Trophoblast cell (in vitro differentiated cells and primary cell): ENCODE data around the gene SRP14. TPM values are rescaled to one million over a fixed set of nuclear protein-coding genes. Genes with fewer than 3 reads are reported as not detected.

Source experiments
- DNase-seq, 2 donors: peaks; one replicate each; pipeline ENCODE4 v3.0.0-alpha.2; 2016
- H2AFZ ChIP-seq: 2 replicates; pipeline ENCODE4 v1.6.1; 2013; ENCODE audit warnings: low read length, moderate library complexity, mild to moderate bottlenecking; ENCODE audit not compliant: insufficient read depth, poor library complexity
- H2AK5ac ChIP-seq: 2 replicates; pipeline ENCODE4 v1.6.1; 2013; ENCODE audit warnings: mild to moderate bottlenecking, low read length
- H2BK120ac ChIP-seq: 2 replicates; pipeline ENCODE4 v1.6.1; 2013; ENCODE audit warnings: low read length, mild to moderate bottlenecking, moderate library complexity; ENCODE audit not compliant: insufficient read depth, poor library complexity
- H2BK12ac ChIP-seq: 2 replicates; pipeline ENCODE4 v1.6.1; 2013; ENCODE audit warnings: mild to moderate bottlenecking, low read length, moderate library complexity
- H2BK5ac ChIP-seq: 2 replicates; pipeline ENCODE4 v1.6.1; 2013; ENCODE audit warnings: low read length, low read depth, moderate library complexity, mild to moderate bottlenecking; ENCODE audit not compliant: poor library complexity
- H3K14ac ChIP-seq: 2 replicates; pipeline ENCODE4 v1.6.1; 2013; ENCODE audit warnings: mild to moderate bottlenecking, low read length
- H3K18ac ChIP-seq: 2 replicates; pipeline ENCODE4 v1.6.1; 2013; ENCODE audit warnings: mild to moderate bottlenecking, low read length
- H3K23ac ChIP-seq: 2 replicates; pipeline ENCODE4 v1.6.1; 2013; ENCODE audit warnings: low read length
- H3K27ac ChIP-seq: 2 replicates; pipeline ENCODE4 v1.5.1; 2013; ENCODE audit warnings: low read depth, mild to moderate bottlenecking, inconsistent platforms, low read length, moderate library complexity
- H3K27me3 ChIP-seq: 2 replicates; pipeline ENCODE4 v1.6.1; 2013; ENCODE audit warnings: inconsistent platforms, mild to moderate bottlenecking, low read length, moderate library complexity; ENCODE audit not compliant: insufficient read depth
- H3K36me3 ChIP-seq, 2 experiments: 1 replicate in 1 of 2; 2 replicates in 1 of 2; pipeline ENCODE4 v1.6.1; 2013; ENCODE audit warnings: low read length in 2 of 2, mild to moderate bottlenecking in 2 of 2, moderate library complexity in 1 of 2; ENCODE audit not compliant: insufficient read depth in 2 of 2, control insufficient read depth in 1 of 2
- H3K4ac ChIP-seq: 2 replicates; pipeline ENCODE4 v1.6.1; 2013; ENCODE audit warnings: low read depth, mild to moderate bottlenecking, low read length, moderate library complexity
- H3K4me1 ChIP-seq, 2 experiments: 1 replicate in 1 of 2; 2 replicates in 1 of 2; pipeline ENCODE4 v1.6.1; 2013; ENCODE audit warnings: low read length in 2 of 2, mild to moderate bottlenecking in 2 of 2, moderate library complexity in 1 of 2; ENCODE audit not compliant: insufficient read depth in 2 of 2, control insufficient read depth in 1 of 2
- H3K4me2 ChIP-seq: 2 replicates; pipeline ENCODE4 v1.6.1; 2013; ENCODE audit warnings: inconsistent platforms, mild to moderate bottlenecking, low read length, moderate library complexity
- H3K4me3 ChIP-seq: 2 replicates; pipeline ENCODE4 v1.5.1; 2013; ENCODE audit warnings: mild to moderate bottlenecking, low read depth, low read length, inconsistent platforms
- H3K79me1 ChIP-seq: one replicate; pipeline ENCODE4 v1.6.1; 2013; ENCODE audit warnings: low read length
- H3K79me2 ChIP-seq: 2 replicates; pipeline ENCODE4 v1.6.1; 2013; ENCODE audit warnings: low read length, mild to moderate bottlenecking; ENCODE audit not compliant: control insufficient read depth, insufficient read depth, poor library complexity
- H3K9ac ChIP-seq: 2 replicates; pipeline ENCODE4 v1.6.1; 2013; ENCODE audit warnings: mild to moderate bottlenecking, low read length
- H3K9me3 ChIP-seq: 2 replicates; pipeline ENCODE4 v1.6.1; 2013; ENCODE audit warnings: low read depth, mild to moderate bottlenecking, control low read depth, inconsistent platforms, low read length; ENCODE audit not compliant: insufficient read depth
- H4K12ac ChIP-seq: 2 replicates; pipeline ENCODE4 v1.6.1; 2013; ENCODE audit warnings: low read depth, mild to moderate bottlenecking, low read length, moderate library complexity
- H4K8ac ChIP-seq: 2 replicates; pipeline ENCODE4 v1.6.1; 2013; ENCODE audit warnings: low read depth, mild to moderate bottlenecking, low read length, moderate library complexity
- H4K91ac ChIP-seq: one replicate; pipeline ENCODE4 v1.6.1; 2013; ENCODE audit warnings: low read depth, mild to moderate bottlenecking, low read length, moderate library complexity
- WGBS: extraction: QIAGEN DNeasy Blood & Tissue Kit; methylation state at CpG from one replicate; pipeline ENCODE4 v1.1.7; 2013; ENCODE audit warnings: missing lambda C conversion rate; ENCODE audit not compliant: insufficient read length, insufficient coverage; ENCODE audit errors: extremely low coverage; 5-methylcytosine and 5-hydroxymethylcytosine counted together
- polyA plus RNA-seq: library from polyadenylated mRNA; stranded (reverse); fragments of 200-250 nt; gene quantifications from 2 replicates; pipeline ENCODE4 v1.2.3, GENCODE V29; 2013

Gene SRP14
- 497 and 515 TPM in 2 replicates for polyA plus RNA-seq

DNA sequence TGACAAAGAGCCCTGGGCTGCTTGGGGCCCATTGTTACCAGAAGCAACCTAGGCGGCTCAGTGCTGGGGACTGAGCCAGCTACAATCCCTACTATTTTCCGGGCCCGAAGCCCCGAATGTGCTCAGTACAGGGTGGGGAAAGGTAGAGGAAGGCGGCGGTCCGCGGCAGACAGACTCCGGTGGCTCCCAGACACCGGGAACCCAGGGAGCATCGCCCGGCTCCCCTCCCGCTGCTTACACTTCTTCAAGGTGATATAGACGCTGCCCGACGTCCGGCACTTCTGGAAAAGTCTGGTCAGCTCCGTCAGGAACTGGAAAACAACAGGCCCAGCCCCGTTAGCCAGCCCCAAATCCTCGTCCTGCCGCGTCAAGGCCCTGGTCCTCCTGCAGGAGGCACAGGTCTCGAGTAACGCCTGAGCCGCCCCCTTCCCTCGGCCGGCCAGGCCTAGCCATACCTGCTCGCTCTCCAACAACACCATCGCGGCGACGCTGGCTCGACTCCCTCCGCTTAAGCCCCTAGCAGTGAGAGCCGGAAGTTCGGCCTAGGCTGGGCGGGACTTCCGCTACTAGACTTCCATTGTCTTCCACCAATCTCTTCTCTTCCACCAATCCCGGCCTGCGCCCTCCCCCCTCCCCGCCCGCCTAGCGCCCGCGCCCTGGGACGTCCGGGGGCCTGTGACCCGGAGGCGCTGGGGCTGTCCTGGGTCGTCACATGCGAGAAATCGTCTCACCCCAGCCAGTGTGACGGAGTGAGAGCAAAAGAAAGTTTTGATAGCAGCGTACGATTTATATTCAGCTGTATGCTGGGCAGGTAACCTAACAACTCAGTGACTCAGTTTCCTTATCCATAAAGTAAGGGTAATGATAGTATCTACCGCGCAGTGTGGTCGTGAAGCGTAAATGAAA is at the start of gene SRP14:
Gene SRP14, minus strand, starts transcription at position 544 of the 906 bp plus-strand sequence. Its CDS starts 65 bp downstream, at position 479.
- H4K8ac ChIP-seq, result peak within 1 kb of the TSS; percentile 82
- H3K27me3 ChIP-seq, result no peaks in the 10 kb centered on the region
- WGBS, result no CpG with 5 or more reads among the region's 59 CpGs
- H3K4me2 ChIP-seq, result peak within 1 kb of the TSS; percentile 84
- peak within 1 kb of the TSS; percentile 71 for H3K14ac ChIP-seq
- H2BK120ac ChIP-seq, result peak within 1 kb of the TSS; percentile 70
- DNase-seq, result peak; percentile 93 to 95
- peak within 1 kb of the TSS; percentile 74 for H3K27ac ChIP-seq
- H3K4me1 ChIP-seq, result peaks cover 0 to 4% of the 10 kb centered on the region in 2 experiments
- H2AK5ac ChIP-seq, result peak within 1 kb of the TSS; percentile 39
- H2BK12ac ChIP-seq, result no peak within 1 kb of the TSS
- H4K91ac ChIP-seq, result peak within 1 kb of the TSS; percentile 47
- H3K79me1 ChIP-seq, result peaks cover 8% of the 10 kb centered on the region
- H3K36me3 ChIP-seq, result peaks cover 7 to 16% of the 10 kb centered on the region in 2 experiments
- peaks cover 10% of the 10 kb centered on the region for H3K79me2 ChIP-seq
- no peaks in the 10 kb centered on the region for H3K9me3 ChIP-seq
- peak within 1 kb of the TSS; percentile 85 for H4K12ac ChIP-seq
- peak within 1 kb of the TSS; percentile 50 for H2AFZ ChIP-seq
- peak within 1 kb of the TSS; percentile 50 for H3K18ac ChIP-seq
- no peak within 1 kb of the TSS for H3K23ac ChIP-seq
- peak within 1 kb of the TSS; percentile 32 for H2BK5ac ChIP-seq
- H3K4ac ChIP-seq, result peak within 1 kb of the TSS; percentile 17
- peak within 1 kb of the TSS; percentile 91 for H3K4me3 ChIP-seq
- peak within 1 kb of the TSS; percentile 90 for H3K9ac ChIP-seq

DNA sequence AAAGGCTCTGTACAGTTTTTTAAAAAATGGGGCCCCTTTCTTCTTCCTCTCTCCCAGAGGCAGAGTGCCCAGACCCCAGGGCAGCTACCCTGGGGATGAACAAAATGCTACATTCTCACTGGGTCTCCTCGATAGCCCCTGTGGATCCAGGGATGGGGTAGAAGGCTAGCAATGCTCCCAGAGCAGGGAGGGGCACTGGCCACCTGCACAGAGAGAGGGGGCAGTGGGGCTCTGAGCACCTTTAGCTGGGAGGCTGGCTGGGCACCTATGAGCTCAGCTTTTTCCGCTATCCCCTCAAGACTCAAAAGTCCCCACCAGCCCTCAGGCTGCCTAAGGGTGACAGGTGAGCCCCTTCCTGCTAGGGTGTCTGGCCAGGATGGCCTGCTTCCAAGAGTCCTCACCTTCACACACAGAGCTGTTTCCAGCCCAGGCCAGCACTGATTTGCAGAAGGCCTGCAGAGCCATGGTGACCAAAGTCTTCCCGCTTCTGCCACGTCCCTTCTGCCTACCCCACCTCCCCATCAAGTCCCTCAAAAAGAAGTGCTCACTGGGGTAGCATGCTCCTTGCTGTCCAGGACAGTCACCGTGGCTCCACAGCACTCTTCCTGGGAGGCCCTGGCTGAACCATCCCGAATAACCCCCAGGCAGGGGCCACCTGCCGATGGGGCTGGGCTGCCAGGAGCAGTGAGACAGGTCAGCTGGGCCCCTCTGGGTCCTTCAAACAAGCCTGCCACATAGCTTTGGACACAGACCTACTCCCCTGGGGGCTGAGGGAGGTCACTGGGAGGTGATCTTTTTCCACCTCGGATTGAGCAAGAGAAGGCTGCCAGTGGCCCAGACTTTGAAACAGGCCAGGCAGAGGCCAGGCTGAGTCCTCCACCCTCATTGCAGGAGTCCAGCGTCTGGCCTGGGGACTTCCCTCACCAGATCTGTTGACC is 49.3 kb upstream of the SRP14 start:
- H4K8ac ChIP-seq, result peak overlapping the region; percentile 12
- H2AFZ ChIP-seq, result peak overlapping the region; percentile 27
- peak overlapping the region; percentile 86 for H3K27ac ChIP-seq
- H3K27me3 ChIP-seq, result no peaks in the 10 kb centered on the region
- peak overlapping the region; percentile 81 for H2BK12ac ChIP-seq
- no peak overlapping the region for H3K23ac ChIP-seq
- WGBS, result no CpG with 5 or more reads among the region's 9 CpGs
- peak overlapping the region; percentile 79 for H3K18ac ChIP-seq
- peak overlapping the region; percentile 65 for H2BK120ac ChIP-seq
- peak overlapping the region; percentile 81 for H3K14ac ChIP-seq
- H3K79me2 ChIP-seq, result peaks cover 9% of the 10 kb centered on the region
- peak overlapping the region; percentile 32 for H3K4me2 ChIP-seq
- H4K12ac ChIP-seq, result peak overlapping the region; percentile 8
- H3K9ac ChIP-seq, result peak overlapping the region; percentile 2
- peaks cover 52% of the 10 kb centered on the region for H3K79me1 ChIP-seq
- H3K4me1 ChIP-seq, result peaks cover 62 to 74% of the 10 kb centered on the region in 2 experiments
- peak overlapping the region; percentile 52 for H3K4ac ChIP-seq
- no peak overlapping the region for H3K4me3 ChIP-seq
- peaks cover 3% of the 10 kb centered on the region for H3K9me3 ChIP-seq
- peak overlapping the region; percentile 87 for H4K91ac ChIP-seq
- H2BK5ac ChIP-seq, result peak overlapping the region; percentile 78
- peak; percentile 50 to 56 for DNase-seq
- H3K36me3 ChIP-seq, result peaks cover 12 to 21% of the 10 kb centered on the region in 2 experiments
- H2AK5ac ChIP-seq, result peak overlapping the region; percentile 77

- Histone ChIP-seq H3K79me2 (peaks cover 9% of the 10 kb centered on the region), H3K18ac (peak overlapping the region; percentile 39), H2AK5ac (peak overlapping the region; percentile 49), H3K36me3 (peaks cover 12 to 21% of the 10 kb centered on the region in 2 experiments), H3K27me3 (no peaks in the 10 kb centered on the region), H3K9ac (no peak overlapping the region), H3K27ac (no peak overlapping the region), H3K79me1 (peaks cover 49% of the 10 kb centered on the region), H4K91ac (peak overlapping the region; percentile 64), H3K9me3 (peaks cover 3% of the 10 kb centered on the region), H2BK5ac (peak overlapping the region; percentile 54), H3K14ac (peak overlapping the region; percentile 11), H2BK120ac (peak overlapping the region; percentile 44), H3K23ac (no peak overlapping the region), H4K12ac (no peak overlapping the region), H3K4ac (peak overlapping the region; percentile 47), H2BK12ac (peak overlapping the region; percentile 61), H3K4me2 (no peak overlapping the region), H3K4me1 (peaks cover 60 to 69% of the 10 kb centered on the region in 2 experiments), H3K4me3 (no peak overlapping the region), H2AFZ (no peak overlapping the region), H4K8ac (peak overlapping the region; percentile 37)
- DNase-seq, result no peak
- WGBS, result no CpG with 5 or more reads among the region's 14 CpGs
Measured at GRCh38 chr15:40087068-40087810, 48.3 kb upstream of the SRP14 start.
